Activated naive CD4-positive, alpha-beta T cell (primary cell): ENCODE measurements around the gene PPP1R14B.

ENCODE experiments used
- DNase-seq, 4 experiments: peaks; one replicate each; lab custom pipeline; 2025; lab: John Stamatoyannopoulos, UW

PPP1R14B gene

DNA sequence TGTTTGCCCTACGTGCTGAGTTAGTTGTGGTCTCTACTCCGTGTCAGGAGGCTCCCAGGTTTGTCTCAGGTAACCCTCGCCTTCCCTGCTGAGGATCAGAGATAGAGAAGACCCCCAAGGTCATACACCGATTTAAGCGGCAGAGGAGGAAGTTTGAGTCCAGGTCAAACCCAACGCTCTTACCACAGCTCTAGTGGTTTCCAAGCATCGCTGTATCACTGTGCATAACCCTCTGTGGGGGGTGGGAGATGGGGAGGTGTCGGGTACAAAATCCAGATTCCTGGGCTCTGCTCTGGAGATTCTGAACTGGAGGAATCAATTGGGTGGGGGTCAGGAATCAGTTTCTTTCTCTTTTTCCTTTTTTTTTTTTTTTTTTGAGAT, 15.8 kb downstream of the PPP1R14B start:
- no peak for DNase-seq

DNA sequence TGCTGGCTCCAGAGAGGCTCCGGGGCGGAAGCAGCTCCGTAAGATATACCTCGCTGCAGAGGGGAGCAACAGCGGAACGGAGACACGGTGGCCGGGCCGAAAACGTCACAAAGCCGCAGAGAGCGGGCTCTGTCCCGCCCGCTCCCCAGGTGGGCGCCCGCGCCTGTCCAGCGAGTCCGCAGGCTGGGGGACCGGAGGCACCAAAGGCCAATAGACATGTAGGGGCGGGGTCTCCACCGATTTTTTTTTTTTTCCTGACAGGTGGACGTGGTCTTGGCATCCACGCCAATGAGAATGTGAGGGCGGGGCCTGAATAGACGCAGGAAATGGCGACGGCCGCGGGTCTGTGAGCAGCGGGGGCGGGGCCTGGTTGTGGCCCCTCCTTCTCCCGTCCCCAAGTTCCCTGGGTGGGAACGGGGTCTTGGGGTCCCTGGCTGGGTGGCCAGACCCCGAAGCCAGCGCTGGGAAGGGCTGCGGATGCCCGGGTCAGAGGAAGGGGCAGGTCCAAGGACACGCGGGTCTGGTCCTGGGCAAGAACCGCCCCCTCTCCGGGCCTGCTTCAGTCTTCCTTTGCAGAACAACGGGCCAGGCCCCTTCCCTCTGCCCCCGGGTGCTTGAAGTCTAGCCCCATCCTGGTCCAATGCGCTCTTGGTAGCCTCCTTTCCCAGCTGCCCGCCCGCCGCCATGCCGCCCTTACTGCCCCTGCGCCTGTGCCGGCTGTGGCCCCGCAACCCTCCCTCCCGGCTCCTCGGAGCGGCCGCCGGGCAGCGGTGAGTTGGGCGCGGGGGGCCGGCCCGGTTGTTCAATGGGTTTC, 16.4 kb downstream of the PPP1R14B start, which contains the start of gene DNAJC4:
Gene DNAJC4, plus strand, starts transcription at position 378 of the 814 bp plus-strand sequence. Its CDS starts 307 bp downstream, at position 685.
- DNase-seq = peak; percentile 59 to 79 (median 63)

DNA sequence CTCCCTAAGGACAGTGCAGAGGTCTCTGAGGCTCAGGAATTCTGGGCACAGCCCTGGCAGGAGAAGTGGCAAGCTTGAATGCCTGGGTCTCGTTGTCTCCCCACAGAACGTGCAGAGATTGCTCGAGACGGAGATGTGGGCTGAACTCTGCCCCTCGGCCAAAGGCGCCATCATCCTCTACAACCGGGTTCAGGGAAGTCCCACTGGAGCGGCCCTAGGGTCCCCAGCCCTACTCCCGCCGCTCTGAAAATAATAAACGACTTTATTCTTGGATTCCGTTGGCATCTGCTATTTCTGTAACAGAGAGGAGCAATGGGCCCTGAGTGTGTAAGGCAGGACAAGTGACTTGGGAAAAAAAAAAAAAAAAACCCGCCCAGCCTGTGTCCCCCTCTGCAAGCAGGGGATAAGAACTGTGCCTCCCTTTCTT, 17.0 kb downstream of the PPP1R14B start:
- DNase-seq = no peak

DNA sequence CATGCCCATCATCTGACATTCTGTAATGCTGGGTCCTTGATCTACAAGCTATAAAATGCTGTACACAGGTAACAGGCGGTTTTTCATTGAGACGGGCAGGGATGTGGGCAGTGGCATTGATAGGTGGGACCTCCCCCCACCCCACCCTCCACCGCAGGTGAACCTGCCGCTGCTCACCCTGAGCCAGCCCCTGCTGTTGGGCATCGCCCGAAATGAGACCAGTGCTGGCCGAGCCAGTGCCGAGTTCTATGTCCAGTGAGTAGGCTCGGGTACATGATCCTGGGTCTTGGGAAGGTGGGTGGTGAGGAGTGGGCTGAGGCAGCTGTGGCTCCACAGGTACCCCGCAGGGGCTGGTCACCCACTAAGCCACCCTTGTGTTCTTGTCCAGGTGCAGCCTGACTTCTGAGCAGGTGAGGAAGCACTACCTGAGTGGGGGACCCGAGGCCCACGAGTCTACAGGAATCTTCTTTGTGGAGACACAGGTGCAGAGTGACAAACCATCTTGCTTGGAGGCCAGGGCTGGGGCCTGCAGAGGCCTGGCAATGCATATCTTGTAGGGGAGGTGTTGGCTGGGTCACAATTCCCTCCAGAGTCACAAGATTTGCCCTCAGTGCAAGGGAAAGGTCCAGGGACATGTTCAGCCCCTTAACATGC, 17.5 kb downstream of the PPP1R14B start:
- no peak for DNase-seq

DNA sequence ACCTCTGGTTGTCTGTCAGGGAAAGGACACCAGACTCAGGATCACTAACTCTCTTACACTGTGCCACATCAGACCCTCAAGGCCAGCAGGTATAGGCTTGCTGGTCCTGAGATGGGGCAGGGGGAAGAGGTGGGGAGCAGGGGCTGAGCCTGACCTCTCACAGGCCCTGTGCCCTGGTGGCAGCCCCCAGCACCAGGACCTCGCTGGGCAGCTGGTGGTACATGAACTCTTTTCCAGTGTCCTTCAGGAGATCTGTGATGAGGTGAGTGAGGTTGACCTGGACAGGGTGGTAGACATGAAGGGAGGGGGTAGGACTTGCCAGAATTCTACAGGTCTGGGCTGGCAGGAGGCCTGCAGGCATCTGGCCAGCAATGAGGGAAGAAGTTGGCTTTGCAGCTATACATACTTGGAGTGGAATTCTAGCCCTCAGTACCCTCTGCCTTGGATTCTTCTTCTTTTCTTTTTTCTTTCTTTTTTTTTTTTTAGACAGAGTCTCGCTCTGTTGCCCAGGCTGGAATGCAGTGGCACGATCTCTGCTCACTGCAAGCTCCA, 19.3 kb downstream of the PPP1R14B start:
- DNase-seq = no peak

DNA sequence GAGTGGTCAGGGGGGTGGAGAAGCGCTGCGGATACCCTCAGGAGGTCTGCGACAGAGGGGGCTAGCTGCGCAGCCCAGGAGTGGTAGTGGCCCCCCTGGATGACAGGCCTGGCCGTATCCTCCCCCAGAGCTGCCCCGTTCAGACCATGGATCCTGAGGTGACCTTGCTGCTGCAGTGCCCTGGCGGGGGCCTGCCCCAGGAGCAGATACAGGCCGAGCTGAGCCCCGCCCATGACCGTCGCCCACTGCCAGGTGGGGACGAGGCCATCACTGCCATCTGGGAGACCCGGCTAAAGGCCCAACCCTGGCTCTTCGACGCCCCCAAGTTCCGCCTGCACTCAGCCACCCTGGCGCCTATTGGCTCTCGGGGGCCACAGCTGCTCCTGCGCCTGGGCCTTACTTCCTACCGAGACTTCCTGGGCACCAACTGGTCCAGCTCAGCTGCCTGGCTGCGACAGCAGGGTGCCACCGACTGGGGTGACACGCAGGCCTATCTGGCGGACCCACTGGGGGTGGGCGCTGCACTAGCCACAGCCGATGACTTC, 20.2 kb downstream of the PPP1R14B start:
- DNase-seq = peak in 1 of 4 experiments; percentile 36

DNA sequence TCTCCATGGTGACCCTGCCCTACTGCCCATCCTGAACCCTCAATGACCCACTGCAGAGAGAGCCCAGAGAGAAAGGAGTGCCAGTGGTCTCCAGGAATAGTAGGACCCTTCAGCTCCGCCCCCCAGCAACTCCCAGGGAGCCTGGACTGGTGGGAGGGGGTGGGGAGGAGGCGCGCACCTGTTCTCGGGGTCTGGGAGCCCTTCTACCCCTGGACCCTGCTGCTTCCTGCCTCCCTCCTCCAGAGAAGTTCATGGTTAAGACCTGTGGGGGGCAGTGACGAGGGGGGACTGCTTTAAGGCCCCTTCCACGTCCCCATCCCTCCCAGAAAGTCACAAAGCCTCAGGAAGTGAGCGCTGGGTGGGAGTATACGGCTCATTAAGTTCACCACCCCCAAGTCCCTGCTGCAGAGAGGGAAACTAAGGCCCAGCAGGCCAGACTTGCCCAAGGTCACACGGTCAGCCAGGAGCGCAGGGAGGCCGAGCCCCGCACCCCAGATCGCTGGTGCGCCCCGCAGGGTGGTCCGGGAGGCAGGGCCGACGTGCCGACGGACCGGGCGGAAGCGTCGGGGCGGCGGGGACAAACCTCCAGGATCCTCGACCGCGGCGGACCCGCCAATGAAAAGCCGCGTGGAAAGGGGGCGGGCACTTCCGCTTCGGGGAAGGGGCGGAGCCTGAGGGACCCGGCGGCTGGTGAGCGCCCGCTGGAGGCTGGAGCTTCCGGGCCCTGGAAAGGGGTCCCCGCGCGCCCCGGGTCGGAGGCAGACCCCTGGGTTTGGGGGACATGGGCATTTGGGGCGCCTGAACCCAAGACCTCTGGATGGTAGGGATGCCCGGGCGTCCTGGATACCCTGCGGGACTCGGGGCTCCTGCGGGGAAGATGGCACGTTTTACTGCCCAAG, 20.9 kb downstream of the PPP1R14B start, which contains the start of the genes NUDT22 and TRPT1:
Gene NUDT22, plus strand, starts transcription at position 667 of the 899 bp plus-strand sequence. CDS start 379 bp downstream, outside the sequence.
Gene TRPT1, minus strand, starts transcription at position 579 of the 899 bp plus-strand sequence. Its CDS starts 326 bp downstream, at position 253.
- peak; percentile 78 to 90 (median 82) for DNase-seq

DNA sequence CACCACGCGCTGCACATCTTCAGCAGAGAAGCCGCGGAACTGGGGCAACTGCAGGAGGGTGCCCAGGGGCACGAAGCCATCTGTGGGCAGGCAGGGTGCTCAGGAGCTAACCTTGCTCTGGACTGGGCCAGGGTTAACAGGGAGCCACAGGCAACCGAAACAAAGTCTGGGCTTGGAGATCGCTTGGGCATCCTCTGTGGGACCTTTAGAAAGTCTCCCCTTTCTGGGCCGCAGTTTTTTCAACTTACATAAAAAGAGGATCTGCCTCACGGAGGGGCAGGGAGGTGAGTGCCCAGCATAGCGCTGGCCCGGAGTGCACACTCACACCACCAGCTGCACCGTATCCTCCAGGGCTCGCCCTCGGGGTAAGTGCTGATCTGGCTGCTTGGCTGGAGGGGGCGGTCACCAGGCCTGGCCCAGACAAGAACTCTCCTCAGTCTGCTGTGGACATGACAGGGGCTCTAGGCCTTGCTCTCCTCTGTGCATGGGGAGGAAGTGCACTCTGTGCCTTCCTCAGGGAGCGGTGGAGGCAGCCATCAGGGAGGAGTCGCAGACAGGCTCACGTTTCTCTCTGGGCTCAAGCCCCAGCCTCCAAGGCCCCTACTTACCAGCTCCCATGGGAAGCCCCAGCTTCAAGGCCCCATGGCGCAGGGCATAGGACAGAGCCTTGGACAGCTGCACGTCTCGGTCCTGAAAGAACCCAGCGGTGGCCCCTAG, 21.7 kb downstream of the PPP1R14B start:
- DNase-seq = no peak

DNA sequence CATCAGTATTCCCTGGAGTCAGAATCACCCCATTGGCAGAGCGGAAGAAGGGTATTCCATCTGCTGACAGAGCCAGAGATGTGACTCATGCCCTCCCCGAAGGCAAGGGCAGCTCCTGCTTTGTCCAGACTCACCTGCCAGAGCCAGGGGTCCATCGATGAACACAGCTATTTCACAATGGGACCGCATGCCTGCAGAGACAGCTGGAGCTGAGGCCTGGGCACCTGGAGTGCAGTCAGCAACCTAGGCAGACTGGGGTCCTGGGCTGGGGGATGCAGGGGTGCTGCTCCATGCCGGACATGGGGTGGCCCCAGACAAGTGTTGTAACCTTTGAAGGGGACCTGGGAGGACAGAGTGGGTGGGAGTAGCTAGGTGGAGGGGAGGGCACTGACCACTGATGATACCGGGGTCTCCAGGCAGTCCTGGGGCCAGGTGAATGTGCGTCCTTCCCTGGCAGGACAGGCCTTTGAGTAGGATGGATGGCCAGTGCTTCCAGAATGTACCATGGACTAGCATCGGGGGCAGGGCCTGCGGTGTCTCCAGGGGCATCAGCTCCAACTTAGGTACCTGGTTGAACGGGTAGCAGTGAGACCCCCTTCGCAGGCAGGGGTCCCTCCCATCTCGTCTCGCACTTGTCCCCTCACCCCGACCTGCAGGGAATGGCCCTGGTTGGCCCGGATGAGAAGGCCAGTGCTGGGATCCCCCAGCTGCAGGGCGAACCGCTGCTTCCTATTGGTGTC, 22.4 kb downstream of the PPP1R14B start:
- DNase-seq = no peak

DNA sequence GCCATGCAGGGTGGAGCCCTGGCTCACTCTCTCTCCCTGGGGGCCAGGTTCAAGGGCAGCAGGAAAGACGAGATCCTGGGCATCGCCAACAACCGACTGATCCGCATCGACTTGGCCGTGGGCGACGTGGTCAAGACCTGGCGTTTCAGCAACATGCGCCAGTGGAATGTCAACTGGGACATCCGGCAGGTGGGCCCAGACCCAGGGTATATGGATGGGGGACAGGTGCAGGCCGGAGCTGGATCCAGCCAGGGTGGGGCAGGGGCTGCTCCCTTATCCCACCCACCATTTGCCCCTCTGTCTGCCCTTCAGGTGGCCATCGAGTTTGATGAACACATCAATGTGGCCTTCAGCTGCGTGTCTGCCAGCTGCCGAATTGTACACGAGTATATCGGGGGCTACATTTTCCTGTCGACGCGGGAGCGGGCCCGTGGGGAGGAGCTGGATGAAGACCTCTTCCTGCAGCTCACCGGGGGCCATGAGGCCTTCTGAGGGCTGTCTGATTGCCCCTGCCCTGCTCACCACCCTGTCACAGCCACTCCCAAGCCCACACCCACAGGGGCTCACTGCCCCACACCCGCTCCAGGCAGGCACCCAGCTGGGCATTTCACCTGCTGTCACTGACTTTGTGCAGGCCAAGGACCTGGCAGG, 23.6 kb downstream of the PPP1R14B start:
- no peak for DNase-seq

DNA sequence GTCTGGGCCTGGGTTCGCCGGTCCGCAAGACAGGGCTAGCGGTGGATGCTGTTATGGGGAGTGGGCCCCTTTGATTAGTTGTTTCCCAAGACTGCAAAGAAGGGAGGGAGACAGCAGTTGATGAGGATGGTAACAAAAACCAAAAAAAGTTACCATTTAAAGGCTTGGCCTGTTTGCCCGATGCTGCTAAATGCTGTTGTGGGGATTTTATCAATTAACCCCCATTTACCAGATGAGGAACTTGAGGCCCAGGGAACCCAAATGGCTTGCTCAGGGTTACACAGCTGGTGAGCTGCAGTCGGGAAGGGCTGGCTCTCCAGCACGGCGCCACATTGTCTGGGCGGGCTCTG, 24.1 kb downstream of the PPP1R14B start:
- no peak for DNase-seq

DNA sequence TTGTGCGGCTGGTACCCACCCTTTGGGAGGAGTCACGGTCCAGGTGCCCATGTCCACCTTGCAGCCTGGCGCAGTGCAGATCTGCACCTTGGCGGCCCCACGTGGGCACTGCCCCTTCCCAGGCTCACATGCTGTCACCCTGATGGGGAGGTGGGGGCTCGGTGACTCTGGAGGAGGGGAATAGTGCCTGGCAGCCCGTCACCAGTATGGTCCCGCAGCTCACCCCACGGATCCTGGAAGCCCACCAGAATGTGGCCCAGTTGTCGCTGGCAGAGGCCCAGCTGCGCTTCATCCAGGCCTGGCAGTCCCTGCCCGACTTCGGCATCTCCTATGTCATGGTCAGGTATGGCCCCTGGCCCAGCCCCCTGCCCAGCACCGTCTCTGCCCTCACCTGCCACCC, 25.9 kb downstream of the PPP1R14B start:
- DNase-seq = no peak

DNA sequence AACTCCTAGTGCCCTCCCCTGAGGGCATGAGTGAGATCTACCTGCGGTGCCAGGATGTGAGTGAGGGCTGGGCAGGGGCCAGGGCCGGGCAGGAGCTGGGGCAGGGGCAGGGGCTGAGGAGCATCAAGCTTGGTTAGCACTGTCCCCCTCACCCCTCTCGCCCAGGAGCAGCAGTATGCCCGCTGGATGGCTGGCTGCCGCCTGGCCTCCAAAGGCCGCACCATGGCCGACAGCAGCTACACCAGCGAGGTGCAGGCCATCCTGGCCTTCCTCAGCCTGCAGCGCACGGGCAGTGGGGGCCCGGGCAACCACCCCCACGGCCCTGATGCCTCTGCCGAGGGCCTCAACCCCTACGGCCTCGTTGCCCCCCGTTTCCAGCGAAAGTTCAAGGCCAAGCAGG, 26.5 kb downstream of the PPP1R14B start:
- DNase-seq = no peak

DNA sequence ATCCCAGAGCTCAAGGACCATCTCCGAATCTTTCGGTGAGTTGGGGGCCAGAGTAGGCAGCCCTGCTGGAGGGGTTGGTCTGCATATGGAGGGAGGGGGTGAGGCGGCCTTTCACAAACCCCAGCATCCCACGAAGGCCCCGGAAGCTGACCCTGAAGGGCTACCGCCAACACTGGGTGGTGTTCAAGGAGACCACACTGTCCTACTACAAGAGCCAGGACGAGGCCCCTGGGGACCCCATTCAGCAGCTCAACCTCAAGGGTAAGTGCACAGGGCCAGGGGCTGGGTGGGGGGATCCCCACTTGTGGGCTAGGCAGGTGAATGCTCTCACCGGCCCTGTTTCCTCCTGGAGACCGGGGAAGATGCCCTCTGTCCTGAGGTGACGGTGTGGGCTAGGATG, 27.0 kb downstream of the PPP1R14B start:
- DNase-seq = no peak

DNA sequence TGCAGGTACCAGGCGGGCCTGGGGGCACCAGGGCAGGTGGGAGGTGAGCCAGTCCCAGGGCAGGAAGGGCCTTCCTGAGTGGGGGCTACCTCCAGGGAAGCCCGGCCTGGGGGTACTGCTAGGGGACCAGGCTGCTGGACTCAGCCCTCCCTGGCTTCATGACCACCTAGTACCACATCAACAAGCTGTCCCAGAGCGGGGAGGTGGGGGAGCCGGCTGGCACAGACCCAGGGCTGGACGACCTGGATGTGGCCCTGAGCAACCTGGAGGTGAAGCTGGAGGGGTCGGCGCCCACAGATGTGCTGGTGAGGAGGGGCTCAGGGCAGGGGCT, 27.4 kb downstream of the PPP1R14B start:
- no peak for DNase-seq

DNA sequence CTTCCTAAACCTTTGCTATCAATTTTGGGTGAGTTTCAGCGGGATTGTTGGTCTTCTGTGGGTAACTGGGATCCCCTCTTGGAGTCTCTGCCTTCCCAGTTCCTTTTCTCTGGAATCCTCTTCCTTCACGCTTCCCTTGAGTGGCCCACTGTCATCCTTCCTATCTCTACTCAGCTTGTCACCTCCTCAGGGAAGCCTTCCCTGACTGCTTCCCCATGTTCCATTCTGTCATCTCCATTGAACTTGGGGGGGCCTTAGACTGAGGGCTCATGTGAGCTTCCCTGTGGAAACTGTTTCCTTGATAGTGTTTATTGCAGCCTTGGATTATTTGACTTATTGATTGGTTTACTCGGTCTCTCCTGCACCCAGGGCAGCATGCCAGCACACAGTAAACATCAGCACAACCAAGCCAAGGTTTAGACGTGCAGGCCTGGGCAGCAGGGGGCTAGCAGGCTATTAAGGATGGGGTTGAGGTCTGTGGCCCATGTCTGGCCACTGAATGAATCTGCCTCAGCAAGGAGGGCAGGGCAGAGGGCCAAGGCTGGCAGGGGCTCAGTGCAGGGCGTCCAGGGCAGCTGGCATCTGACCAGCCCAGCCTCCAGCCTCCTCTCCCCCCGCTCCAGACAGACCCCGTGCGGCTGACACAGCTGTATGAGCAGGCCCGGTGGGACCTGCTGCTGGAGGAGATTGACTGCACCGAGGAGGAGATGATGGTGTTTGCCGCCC, 28.0 kb downstream of the PPP1R14B start:
- no peak for DNase-seq

DNA sequence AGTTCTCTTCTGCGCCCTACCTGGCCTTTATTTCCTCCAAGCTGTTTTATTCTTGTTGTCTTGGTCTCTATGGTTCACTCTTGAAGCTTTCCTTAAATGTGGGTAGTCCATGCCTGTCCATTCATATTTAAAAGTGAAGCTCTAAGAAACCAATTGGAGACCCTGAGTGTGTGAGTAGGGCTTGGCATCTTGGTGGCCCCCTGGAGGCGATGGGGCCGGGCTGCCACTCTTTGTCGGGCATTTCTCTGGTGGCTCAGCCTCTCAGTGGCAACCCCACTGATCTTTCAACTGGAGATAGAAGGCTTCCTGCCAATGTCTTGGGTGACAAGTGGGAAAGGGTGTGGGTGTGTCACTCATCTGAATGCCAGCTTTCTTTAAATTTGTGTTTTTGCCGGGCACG, 29.9 kb downstream of the PPP1R14B start:
- no peak for DNase-seq

DNA sequence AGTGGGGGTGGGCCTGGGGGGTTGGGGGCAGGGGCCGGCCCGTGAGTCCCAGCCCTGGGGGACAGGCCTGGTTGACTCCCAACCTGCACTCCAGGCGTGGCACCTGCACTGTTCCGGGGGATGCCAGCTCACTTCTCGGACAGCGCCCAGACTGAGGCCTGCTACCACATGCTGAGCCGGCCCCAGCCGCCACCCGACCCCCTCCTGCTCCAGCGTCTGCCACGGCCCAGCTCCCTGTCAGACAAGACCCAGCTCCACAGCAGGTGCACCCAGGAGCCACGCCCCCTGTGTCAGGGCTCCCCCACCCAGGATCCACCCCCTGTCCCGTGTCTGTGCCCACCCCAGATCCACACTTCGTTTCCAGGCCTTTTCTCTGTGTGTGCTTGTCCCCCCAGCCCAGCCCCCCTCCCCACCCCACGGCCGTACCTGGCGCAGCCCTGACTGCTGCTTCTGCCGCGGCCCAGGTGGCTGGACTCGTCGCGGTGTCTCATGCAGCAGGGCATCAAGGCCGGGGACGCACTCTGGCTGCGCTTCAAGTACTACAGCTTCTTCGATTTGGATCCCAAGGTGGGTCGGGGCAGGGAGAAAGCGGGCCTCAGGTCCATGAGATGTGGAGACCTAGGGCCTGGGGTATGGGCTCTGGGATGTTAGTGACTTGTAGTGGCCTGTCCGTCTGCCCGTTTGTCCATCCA, 35.4 kb downstream of the PPP1R14B start:
- DNase-seq = no peak
